Kasumi-1 (cell line): Measurements from ENCODE around the gene NEIL1.
"Not testable (repeated sequence)": the region's sequence is repeated elsewhere in the genome, so short reads cannot be mapped to it uniquely, and the experiment has no call there.

ENCODE experiments used
- DNase-seq, 2 experiments: peaks; one replicate each; lab custom pipeline; 2025; lab: John Stamatoyannopoulos, UW

Gene NEIL1

GRCh38 chr15:75333654-75334419, 13.0 kb upstream of the NEIL1 start:
- DNase-seq, result not testable (repeated sequence)

GRCh38 chr15:75335313-75335704, 11.5 kb upstream of the NEIL1 start:
- no peak for DNase-seq

DNA sequence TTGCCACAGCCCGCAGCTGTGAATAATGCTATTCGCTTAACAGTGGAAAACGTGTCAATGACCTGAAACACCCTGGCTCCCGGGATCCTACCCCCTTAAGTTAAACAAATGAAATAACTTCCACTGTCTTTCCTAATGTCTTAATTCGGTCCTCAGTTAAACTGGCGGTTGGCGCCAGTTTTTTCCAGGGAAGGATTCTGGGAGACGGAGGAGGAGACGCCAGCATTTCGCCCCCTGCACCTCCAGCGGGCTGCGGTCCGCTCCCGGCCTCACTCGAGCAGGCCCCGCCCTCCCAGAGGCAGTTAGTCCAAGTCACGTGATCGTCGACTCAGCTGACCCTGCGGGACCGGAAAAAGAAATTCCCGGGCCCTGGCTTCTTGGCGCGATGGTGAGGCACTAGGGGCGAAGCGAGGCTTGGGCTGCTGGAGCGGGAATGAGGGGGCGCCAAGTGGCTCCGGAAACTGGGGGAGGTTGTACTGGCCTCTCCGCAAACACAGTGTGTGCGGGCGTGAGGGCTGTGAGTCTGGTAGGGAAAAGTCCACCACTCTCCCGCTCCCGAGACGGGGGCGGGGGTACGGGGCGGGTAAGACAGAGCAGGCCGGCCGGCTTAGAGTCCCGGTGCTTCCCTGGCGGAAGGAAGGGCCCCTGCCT, 11.0 kb upstream of the NEIL1 start, which contains the start of gene COMMD4:
Gene COMMD4 (plus strand): TSS at position 359 of the 651 bp plus-strand sequence. CDS start 27 bp downstream, at position 386.
- peak; percentile 79 to 84 for DNase-seq

GRCh38 chr15:75338661-75339240, 8.1 kb upstream of the NEIL1 start:
- DNase-seq, result no peak

- no peak for DNase-seq
These were observed 7.2 kb upstream of the NEIL1 start for GRCh38 chr15:75339531-75340240.

DNA sequence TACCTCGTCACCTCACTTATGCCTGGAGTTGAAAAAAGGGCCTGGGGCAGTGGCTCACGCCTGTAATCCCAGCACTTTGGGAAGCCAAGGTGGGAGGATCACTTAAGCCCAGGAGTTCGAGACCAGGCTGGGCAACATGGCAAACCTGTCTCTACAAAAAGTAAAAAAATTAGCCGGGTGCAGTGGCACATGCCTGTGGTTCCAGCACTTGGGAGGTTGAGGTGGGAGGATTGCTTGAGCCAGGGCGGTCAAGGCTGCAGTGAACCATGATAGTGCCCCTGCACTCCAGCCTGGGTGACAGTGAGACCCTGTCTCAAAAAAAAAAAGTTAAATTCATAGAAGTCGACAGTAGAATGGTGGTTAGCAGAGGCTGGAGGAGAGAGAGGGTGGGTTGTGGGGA, 4.6 kb upstream of the NEIL1 start:
- DNase-seq, result no peak

DNA sequence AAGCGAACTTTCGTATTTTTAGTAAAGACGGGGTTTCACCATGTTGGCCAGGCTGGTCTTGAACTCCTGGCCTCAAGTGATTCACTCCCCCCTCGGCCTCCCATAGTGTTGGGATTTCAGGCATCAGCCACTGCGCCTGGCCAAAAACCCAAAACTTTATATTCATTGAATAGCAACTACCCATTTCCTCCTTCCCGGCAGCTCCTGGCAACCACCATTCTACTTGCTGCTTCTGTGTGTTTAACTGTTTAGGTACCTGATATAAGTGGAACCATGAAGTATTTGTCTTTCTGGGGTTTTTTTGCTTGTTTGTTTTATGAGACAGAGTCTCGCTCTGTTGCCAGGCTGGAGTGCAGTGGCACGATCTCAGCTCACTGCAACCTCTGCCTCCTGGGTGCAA, 2.9 kb upstream of the NEIL1 start:
- DNase-seq, result peak; percentile 7 to 33

- peak; percentile 12 to 37 for DNase-seq
These were observed 589 bp downstream of the NEIL1 start for GRCh38 chr15:75347222-75348033.

DNA sequence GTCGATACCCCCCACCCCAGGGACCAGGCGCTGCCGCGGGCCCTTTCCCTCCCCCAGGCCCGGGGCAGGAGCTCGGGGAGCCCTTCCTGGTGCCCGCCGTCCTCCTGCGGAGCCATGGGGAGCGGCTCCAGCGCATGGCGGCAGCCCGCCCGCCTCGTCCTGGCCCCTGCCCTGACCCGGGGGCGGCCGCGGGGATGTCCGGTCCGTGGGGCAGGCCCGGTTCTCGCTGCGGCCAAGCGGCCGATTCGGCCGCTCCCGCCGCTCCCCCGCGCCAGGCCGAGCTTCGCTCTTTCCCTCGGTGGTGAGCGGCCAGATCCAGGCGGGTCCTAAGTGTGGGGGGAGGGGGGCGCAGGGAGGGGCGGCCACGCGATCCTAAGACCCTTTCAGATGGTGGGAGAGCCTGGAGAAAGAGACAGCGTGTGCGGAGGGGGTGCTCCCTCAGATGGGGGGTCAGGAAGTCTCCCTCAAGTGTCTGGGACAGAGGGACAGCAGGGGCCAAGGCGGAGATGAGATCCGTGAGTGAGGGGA, 1.3 kb downstream of the NEIL1 start:
- no peak for DNase-seq

DNA sequence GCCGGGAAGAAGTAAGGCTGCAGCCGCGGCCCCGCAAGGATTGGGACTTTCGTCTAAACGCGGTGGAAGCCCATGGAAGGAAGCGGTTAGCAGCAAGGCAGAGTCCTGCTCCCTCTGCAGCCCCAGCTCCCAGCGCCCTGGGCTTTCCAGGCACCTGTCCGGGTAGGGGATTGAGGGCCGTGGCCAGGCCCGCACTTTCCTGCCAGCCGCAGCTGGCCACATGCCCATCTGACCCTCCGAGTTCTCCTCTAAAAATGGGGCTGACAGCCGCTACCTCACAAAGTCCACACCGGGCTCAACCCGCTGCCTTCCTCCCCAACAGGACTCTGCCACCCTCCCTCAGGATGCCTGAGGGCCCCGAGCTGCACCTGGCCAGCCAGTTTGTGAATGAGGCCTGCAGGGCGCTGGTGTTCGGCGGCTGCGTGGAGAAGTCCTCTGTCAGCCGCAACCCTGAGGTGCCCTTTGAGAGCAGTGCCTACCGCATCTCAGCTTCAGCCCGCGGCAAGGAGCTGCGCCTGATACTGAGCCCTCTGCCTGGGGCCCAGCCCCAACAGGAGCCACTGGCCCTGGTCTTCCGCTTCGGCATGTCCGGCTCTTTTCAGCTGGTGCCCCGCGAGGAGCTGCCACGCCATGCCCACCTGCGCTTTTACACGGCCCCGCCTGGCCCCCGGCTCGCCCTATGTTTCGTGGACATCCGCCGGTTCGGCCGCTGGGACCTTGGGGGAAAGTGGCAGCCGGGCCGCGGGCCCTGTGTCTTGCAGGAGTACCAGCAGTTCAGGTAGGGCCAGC, 1.9 kb downstream of the NEIL1 start:
- DNase-seq, result no peak

GRCh38 chr15:75349351-75349669, 2.5 kb downstream of the NEIL1 start:
- not testable (repeated sequence) for DNase-seq

DNA sequence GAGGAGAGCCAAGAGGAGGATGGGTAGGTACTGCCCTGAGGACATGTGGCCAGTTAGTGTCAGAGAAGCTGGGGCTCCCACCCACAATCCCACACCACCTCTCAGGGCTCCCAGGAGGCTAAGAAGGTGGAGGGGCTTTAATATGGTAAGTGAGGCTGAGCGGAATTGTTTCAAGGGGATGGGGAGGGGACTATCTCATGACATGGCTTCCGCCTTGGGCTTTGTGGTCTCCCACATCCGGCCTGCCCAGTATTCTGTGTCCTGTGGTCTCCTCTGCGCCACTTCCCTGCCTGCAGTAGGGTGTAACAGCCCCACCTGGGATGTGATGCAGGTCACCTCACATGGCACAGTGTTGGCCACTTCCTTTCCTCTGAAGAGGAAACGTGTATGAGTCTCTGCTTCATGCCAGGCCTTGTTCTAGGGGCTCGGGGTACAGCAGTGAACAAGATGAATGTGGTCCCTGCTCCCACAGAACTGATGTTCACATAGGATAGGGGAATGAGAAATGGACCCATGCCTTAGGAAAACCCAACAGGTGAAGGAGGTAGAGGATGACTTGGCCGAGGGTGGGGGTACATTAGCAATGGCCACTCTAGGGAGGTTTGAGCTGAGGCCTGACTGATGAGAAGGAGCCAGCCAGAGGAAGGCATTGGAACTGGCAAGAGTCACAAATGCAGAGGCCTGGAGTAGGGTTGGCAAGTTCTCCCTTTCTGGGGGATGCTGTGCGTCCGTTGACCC, 3.2 kb downstream of the NEIL1 start:
- DNase-seq, result peak; percentile 58 to 63

DNA sequence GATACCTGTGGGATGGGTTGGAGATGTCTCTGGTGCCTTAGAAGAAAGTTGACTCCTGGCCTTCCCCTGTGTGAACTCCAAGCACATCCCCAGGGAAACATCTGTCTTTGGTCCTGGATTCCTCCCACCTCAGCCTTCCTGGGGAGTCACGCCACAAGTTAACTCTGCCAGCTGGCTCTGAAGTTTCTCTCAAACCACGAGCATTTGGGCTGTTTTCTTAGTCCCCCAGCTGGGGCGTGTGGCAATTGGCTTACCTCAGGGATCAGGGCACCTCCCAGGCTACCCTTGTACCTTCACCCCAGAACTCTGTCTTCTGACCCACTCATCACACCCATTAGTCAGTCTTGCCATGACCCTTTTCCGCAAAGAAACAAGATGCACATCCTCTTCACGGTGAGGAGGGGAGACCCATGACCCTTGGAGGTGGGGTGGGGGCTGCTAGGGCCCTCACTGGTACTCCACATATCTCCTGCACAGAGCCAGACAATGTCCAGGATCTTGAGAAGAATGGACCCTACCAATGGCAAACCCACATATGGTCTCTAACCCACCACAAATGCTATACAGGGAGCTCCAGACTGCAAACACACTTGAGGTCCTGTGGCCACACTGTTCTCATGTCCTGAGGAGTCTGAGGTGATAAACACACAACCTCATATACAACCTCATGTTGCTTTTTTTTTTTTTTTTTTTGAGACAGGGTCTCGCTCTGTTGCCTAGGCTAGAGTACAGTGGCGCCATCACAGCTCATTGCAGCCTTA, 3.9 kb downstream of the NEIL1 start:
- DNase-seq, result no peak

- DNase-seq, result no peak
These were observed 5.6 kb downstream of the NEIL1 start for GRCh38 chr15:75352186-75353080.

DNA sequence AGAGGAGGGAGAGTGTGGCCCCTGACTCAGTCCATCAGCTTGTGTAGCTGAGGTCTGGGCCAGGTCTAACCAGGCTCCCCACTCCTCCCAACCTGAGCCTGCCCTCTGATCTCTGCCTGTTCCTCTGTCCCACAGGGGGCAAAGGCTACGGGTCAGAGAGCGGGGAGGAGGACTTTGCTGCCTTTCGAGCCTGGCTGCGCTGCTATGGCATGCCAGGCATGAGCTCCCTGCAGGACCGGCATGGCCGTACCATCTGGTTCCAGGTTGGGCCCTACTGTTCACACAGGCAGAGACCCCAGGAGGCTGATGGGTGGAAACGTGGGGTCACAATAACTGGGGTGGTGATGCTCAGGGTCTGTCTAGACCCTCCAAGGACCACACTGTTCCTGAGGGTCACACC, 6.8 kb downstream of the NEIL1 start:
- DNase-seq, result no peak

DNA sequence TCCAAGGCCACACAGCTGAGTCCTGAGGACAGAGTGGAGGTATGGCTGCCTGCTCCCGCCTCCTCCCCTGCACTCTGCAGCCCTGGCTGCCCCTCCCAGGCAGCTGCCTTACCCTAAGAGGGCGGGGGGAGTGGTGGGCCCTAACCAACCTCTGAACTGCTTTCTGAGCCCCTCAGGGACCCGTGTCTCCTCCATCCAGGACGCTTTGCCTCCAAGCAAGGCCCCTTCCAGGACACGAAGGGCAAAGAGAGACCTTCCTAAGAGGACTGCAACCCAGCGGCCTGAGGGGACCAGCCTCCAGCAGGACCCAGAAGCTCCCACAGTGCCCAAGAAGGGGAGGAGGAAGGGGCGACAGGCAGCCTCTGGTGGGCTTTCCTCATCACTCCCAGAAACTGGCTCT, 7.6 kb downstream of the NEIL1 start:
- no peak for DNase-seq

DNA sequence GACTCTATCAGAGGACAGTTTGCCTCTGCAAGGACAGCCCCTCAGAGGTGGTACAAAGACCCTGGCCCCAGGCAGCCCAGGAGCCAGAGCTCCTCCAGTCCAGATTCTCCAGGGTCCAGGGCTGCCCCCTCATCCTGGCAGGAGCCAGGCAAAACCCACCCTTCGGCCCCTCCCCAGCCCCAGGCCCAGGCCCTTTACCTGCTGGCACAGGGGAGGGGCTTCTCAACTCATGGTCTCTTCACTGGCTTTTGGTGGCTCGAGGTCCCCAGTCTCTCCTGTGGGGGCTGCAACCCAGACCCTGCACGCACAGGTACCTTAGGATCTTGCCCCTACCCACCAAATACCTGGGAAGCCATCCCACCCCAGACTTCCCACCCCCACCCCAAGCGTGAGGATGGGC, 8.5 kb downstream of the NEIL1 start:
- no peak for DNase-seq

DNA sequence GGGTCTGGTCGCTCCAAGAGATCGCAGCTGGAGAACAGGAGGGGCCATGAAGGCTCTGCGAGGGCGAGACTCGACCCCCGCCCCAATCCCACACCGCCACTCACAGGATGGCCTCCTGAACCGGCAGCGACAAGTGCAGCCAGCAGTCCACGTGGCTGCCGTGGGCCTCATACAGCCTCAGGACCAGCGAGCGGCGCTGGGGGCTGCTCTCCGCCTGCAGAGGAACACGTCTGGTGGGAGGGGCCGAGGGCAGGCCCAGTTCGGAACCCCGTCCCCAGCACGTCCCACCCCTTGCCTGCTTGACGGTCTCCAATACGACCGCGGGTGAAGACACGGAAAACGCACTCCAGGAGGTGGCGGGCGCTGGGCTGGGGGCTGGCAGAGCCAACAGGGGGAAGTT, 9.2 kb downstream of the NEIL1 start:
- DNase-seq, result no peak
